Measurements from ENCODE around the gene PTP4A1. TPM values are rescaled to one million over a fixed set of nuclear protein-coding genes. Genes with fewer than 3 reads are reported as not detected.

PTP4A1 gene
- polyA plus RNA-seq, 1 donor from 2014 or later: 57.6 TPM

GRCh38 chr6:63553900-63554299 is 18.4 kb upstream of the PTP4A1 start:
- Histone ChIP-seq H3K9me2 (ENCODE audit: insufficient read depth, low read length) (no peaks in the 10 kb centered on the region), H2AFZ (ENCODE audit: low read depth, low read length) (no peak overlapping the region), H3K27me3 (ENCODE audit: insufficient read depth, low read depth, low read length) (no peaks in the 10 kb centered on the region), H3K36me3 (ENCODE audit: insufficient read depth, low read length) (no peaks in the 10 kb centered on the region), H3K27ac (ENCODE audit: low read length) (no peak overlapping the region), H3K4me3 (ENCODE audit: low read length) (no peak overlapping the region), H3K9me3 (ENCODE audit: low read length) (no peaks in the 10 kb centered on the region), H3K79me2 (replicated peaks; ENCODE audit: insufficient read depth, low read length) (no peaks in the 10 kb centered on the region), H4K20me1 (ENCODE audit: insufficient read depth) (no peaks in the 10 kb centered on the region), H3K4me2 (ENCODE audit: low read length) (no peak overlapping the region), H3K9ac (ENCODE audit: low read length) (no peak overlapping the region), H3F3A (ENCODE audit: insufficient read depth, low read length, poor library complexity, severe bottlenecking) (no peaks in the 10 kb centered on the region)
- TF ChIP-seq TAF1 (IDR thresholded peaks at IDR 0.05; ENCODE audit: low read depth) (no peak), MXI1 (conservative IDR thresholded peaks at IDR 0.05; ENCODE audit: poor library complexity, severe bottlenecking) (no peak)

GRCh38 chr6:63554782-63555181 is 17.5 kb upstream of the PTP4A1 start:
- H2AFZ ChIP-seq (ENCODE audit: low read depth, low read length): no peak overlapping the region
- no peaks in the 10 kb centered on the region for H3K36me3 ChIP-seq (ENCODE audit: insufficient read depth, low read length)
- no peak overlapping the region for H3K4me2 ChIP-seq (ENCODE audit: low read length)
- H3K79me2 ChIP-seq (replicated peaks; ENCODE audit: insufficient read depth, low read length): no peaks in the 10 kb centered on the region
- H3K9me2 ChIP-seq (ENCODE audit: insufficient read depth, low read length): no peaks in the 10 kb centered on the region
- no peaks in the 10 kb centered on the region for H3K9me3 ChIP-seq (ENCODE audit: low read length)
- no peaks in the 10 kb centered on the region for H4K20me1 ChIP-seq (ENCODE audit: insufficient read depth)
- no peak overlapping the region for H3K4me3 ChIP-seq (ENCODE audit: low read length)
- H3K27me3 ChIP-seq (ENCODE audit: insufficient read depth, low read depth, low read length): no peaks in the 10 kb centered on the region
- H3K9ac ChIP-seq (ENCODE audit: low read length): no peak overlapping the region
- TF ChIP-seq POLR2AphosphoS5 (IDR thresholded peaks at IDR 0.05) (no peak), EZH2 (IDR thresholded peaks at IDR 0.05; ENCODE audit: borderline replicate concordance, insufficient read depth, low read length, poor library complexity, severe bottlenecking) (no peak), MXI1 (conservative IDR thresholded peaks at IDR 0.05; ENCODE audit: poor library complexity, severe bottlenecking) (no peak), TAF1 (IDR thresholded peaks at IDR 0.05; ENCODE audit: low read depth) (no peak), EP300 (conservative IDR thresholded peaks at IDR 0.05; ENCODE audit: poor library complexity, severe bottlenecking) (no peak), RAD21 (conservative IDR thresholded peaks at IDR 0.05) (no peak), SMC3 (conservative IDR thresholded peaks at IDR 0.05; ENCODE audit: poor library complexity) (no peak)
- TF ChIP-seq, protein P1, sequence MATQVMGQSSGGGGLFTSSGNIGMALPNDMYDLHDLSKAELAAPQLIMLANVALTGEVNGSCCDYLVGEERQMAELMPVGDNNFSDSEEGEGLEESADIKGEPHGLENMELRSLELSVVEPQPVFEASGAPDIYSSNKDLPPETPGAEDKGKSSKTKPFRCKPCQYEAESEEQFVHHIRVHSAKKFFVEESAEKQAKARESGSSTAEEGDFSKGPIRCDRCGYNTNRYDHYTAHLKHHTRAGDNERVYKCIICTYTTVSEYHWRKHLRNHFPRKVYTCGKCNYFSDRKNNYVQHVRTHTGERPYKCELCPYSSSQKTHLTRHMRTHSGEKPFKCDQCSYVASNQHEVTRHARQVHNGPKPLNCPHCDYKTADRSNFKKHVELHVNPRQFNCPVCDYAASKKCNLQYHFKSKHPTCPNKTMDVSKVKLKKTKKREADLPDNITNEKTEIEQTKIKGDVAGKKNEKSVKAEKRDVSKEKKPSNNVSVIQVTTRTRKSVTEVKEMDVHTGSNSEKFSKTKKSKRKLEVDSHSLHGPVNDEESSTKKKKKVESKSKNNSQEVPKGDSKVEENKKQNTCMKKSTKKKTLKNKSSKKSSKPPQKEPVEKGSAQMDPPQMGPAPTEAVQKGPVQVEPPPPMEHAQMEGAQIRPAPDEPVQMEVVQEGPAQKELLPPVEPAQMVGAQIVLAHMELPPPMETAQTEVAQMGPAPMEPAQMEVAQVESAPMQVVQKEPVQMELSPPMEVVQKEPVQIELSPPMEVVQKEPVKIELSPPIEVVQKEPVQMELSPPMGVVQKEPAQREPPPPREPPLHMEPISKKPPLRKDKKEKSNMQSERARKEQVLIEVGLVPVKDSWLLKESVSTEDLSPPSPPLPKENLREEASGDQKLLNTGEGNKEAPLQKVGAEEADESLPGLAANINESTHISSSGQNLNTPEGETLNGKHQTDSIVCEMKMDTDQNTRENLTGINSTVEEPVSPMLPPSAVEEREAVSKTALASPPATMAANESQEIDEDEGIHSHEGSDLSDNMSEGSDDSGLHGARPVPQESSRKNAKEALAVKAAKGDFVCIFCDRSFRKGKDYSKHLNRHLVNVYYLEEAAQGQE (IDR thresholded peaks at IDR 0.05; ENCODE audit: borderline replicate concordance): no peak
- TF ChIP-seq, protein P2, sequence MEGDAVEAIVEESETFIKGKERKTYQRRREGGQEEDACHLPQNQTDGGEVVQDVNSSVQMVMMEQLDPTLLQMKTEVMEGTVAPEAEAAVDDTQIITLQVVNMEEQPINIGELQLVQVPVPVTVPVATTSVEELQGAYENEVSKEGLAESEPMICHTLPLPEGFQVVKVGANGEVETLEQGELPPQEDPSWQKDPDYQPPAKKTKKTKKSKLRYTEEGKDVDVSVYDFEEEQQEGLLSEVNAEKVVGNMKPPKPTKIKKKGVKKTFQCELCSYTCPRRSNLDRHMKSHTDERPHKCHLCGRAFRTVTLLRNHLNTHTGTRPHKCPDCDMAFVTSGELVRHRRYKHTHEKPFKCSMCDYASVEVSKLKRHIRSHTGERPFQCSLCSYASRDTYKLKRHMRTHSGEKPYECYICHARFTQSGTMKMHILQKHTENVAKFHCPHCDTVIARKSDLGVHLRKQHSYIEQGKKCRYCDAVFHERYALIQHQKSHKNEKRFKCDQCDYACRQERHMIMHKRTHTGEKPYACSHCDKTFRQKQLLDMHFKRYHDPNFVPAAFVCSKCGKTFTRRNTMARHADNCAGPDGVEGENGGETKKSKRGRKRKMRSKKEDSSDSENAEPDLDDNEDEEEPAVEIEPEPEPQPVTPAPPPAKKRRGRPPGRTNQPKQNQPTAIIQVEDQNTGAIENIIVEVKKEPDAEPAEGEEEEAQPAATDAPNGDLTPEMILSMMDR (IDR thresholded peaks at IDR 0.05; ENCODE audit: poor library complexity, severe bottlenecking): no peak
- H3K27ac ChIP-seq (ENCODE audit: low read length): no peak overlapping the region
- H3F3A ChIP-seq (ENCODE audit: insufficient read depth, low read length, poor library complexity, severe bottlenecking): no peaks in the 10 kb centered on the region

GRCh38 chr6:63556369-63556768 is 15.9 kb upstream of the PTP4A1 start:
- Histone ChIP-seq H3K27ac (ENCODE audit: low read length) (no peak overlapping the region), H3K9ac (ENCODE audit: low read length) (no peak overlapping the region), H3K9me2 (ENCODE audit: insufficient read depth, low read length) (no peaks in the 10 kb centered on the region), H3K27me3 (ENCODE audit: insufficient read depth, low read depth, low read length) (no peaks in the 10 kb centered on the region), H3K4me2 (ENCODE audit: low read length) (no peak overlapping the region), H3K4me3 (ENCODE audit: low read length) (no peak overlapping the region), H3K79me2 (replicated peaks; ENCODE audit: insufficient read depth, low read length) (no peaks in the 10 kb centered on the region), H3K9me3 (ENCODE audit: low read length) (no peaks in the 10 kb centered on the region), H3F3A (ENCODE audit: insufficient read depth, low read length, poor library complexity, severe bottlenecking) (no peaks in the 10 kb centered on the region), H4K20me1 (ENCODE audit: insufficient read depth) (no peaks in the 10 kb centered on the region), H2AFZ (ENCODE audit: low read depth, low read length) (no peak overlapping the region), H3K36me3 (ENCODE audit: insufficient read depth, low read length) (no peaks in the 10 kb centered on the region)
- TF ChIP-seq MXI1 (conservative IDR thresholded peaks at IDR 0.05; ENCODE audit: poor library complexity, severe bottlenecking): no peak
- no peak for TF ChIP-seq EP300 (conservative IDR thresholded peaks at IDR 0.05; ENCODE audit: poor library complexity, severe bottlenecking)
- TF ChIP-seq, protein P2 (IDR thresholded peaks at IDR 0.05; ENCODE audit: poor library complexity, severe bottlenecking): no peak
- no peak for TF ChIP-seq SMC3 (conservative IDR thresholded peaks at IDR 0.05; ENCODE audit: poor library complexity)
- TF ChIP-seq, protein P1 (IDR thresholded peaks at IDR 0.05; ENCODE audit: borderline replicate concordance): no peak
- TF ChIP-seq POLR2AphosphoS5 (IDR thresholded peaks at IDR 0.05): no peak
- TF ChIP-seq RAD21 (conservative IDR thresholded peaks at IDR 0.05): no peak
- TF ChIP-seq EZH2 (IDR thresholded peaks at IDR 0.05; ENCODE audit: borderline replicate concordance, insufficient read depth, low read length, poor library complexity, severe bottlenecking): no peak

Measured in neural cell (in vitro differentiated cells).